Testis (tissue), 3 donors: ENCODE data around the gene ANGEL2. TPM values are rescaled to one million over a fixed set of nuclear protein-coding genes. Genes with fewer than 3 reads are reported as not detected.
"Not testable (repeated sequence)": the region's sequence is repeated elsewhere in the genome, so short reads cannot be mapped to it uniquely, and the experiment has no call there.

Experiments used
- DNase-seq: peaks from one replicate; pipeline ENCODE4 v3.0.0-alpha.2; 2019
- H3K27ac ChIP-seq, 2 donors: fragments of 200-600 bp; sonication (generic); one replicate each; pipeline ENCODE4 v1.5.1; 2019
- H3K27me3 ChIP-seq: fragments of 200-600 bp; sonication (generic); one replicate; pipeline ENCODE4 v1.5.1; 2019
- H3K36me3 ChIP-seq: fragments of 200-600 bp; sonication (generic); one replicate; pipeline ENCODE4 v1.5.1; 2017; ENCODE audit warnings: low read depth; ENCODE audit errors: missing control alignments
- H3K4me1 ChIP-seq: fragments of 200-600 bp; sonication (generic); one replicate; pipeline ENCODE4 v1.5.1; 2019
- H3K4me3 ChIP-seq, 2 donors: fragments of 200-600 bp; sonication (generic); one replicate each; pipeline ENCODE4 v1.5.1; 2017 to 2019
- H3K9me3 ChIP-seq: fragments of 200-600 bp; sonication (generic); one replicate; pipeline ENCODE4 v1.5.1; 2017
- POLR2A ChIP-seq: fragments of 450-650 bp; IDR thresholded peaks from one replicate; pipeline ENCODE4 v1.6.1; 2017; ENCODE audit warnings: antibody characterized with exemption, mild to moderate bottlenecking, moderate library complexity
- WGBS, 2 donors: methylation state at CpG; one replicate each; pipeline ENCODE4 v1.1.5; 2018; 5-methylcytosine and 5-hydroxymethylcytosine counted together
- intact Hi-C: fragments of 100-400 bp; cut with DNase I; formaldehyde crosslinking; loops from one replicate; pipeline ENCODE4 v1.15.1; 2023; ENCODE audit warnings: low total_unique reads
- polyA plus RNA-seq: library from polyadenylated mRNA; stranded (reverse); fragments of 350-450 nt; fragmentation: Illumina TruSeq; extraction: RNeasy Lipid Tissue Mini Kit (QIAGEN cat#74804); gene quantifications from one replicate; pipeline ENCODE4 v1.2.3, GENCODE V29; 2014; ENCODE audit warnings: low read depth, low replicate concordance; ENCODE audit not compliant: insufficient read depth
- total RNA-seq, 2 donors: library from RNA; depleted of rRNA; stranded (reverse); fragments of >200 nt; gene quantifications; one replicate each; pipeline ENCODE4 v1.2.3, GENCODE V29; 2016
- TF ChIP-seq, protein P1 (sequence below), 3 experiments: fragments of 450-650 bp in 2 of 3; fragments of 200-600 bp in 1 of 3; sonication (generic) in 1 of 3; IDR thresholded peaks; one replicate each; pipeline ENCODE4 v1.5.1; 2016 to 2019; ENCODE audit warnings: antibody characterized with exemption in 3 of 3, mild to moderate bottlenecking in 2 of 3, moderate library complexity in 1 of 3

Gene ANGEL2
- total and polyA plus RNA-seq, 3 donors from 2014 or later: 20.3 to 63.1 (median 49.1) TPM

DNA sequence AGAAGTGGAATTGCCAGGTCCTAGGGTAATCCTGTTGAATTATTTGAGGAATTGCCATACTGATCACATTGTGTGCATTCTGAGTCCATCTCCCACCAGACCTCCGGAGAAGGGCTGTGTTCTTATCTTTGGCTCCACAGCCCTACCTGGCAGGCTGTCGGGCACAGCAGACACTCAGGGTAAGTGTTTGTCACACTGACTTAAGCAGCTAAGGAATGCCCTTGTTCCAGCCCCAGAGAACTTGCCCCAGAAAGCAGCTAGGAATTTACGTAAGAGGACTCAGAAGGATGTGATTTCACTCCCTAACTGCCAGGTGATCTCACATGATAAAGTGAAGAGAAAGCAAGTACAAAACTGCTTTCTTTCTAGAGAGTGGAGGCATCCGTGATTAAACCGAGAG is 44.4 kb downstream of the ANGEL2 start:
- DNase-seq: no peak
- TF ChIP-seq, protein P1, sequence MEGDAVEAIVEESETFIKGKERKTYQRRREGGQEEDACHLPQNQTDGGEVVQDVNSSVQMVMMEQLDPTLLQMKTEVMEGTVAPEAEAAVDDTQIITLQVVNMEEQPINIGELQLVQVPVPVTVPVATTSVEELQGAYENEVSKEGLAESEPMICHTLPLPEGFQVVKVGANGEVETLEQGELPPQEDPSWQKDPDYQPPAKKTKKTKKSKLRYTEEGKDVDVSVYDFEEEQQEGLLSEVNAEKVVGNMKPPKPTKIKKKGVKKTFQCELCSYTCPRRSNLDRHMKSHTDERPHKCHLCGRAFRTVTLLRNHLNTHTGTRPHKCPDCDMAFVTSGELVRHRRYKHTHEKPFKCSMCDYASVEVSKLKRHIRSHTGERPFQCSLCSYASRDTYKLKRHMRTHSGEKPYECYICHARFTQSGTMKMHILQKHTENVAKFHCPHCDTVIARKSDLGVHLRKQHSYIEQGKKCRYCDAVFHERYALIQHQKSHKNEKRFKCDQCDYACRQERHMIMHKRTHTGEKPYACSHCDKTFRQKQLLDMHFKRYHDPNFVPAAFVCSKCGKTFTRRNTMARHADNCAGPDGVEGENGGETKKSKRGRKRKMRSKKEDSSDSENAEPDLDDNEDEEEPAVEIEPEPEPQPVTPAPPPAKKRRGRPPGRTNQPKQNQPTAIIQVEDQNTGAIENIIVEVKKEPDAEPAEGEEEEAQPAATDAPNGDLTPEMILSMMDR (IDR thresholded peaks at IDR 0.05): no peak
- no peak for TF ChIP-seq POLR2A
- Histone ChIP-seq H3K27me3 (no peaks in the 10 kb centered on the region), H3K4me3 (no peak overlapping the region), H3K27ac (no peak overlapping the region), H3K9me3 (no peaks in the 10 kb centered on the region), H3K36me3 (no peaks in the 10 kb centered on the region), H3K4me1 (no peaks in the 10 kb centered on the region)
- WGBS, 2 donors: 89 to 91% methylated on average over 5 of the region's 5 CpGs
- intact Hi-C loops: no loop called here

DNA sequence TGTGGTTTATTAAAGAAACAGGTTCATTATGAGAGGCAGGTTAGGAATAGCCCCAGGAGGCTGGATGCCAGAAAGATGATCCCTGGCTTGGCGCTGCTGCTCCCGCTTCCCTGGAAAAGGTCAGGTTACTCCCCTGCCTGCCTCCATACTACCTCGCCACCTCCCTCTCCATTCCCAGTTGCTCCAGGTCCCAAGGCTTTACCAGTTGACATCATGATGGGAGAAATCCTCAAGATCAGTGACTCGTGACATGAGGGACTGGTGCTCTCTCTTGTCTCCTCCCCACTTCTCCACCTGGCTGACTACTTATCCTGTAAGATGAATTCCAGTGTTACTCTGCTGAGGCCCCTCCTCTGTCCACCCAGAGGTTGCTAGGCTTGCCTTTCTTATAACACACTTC is 45.6 kb downstream of the ANGEL2 start:
- 88 to 97% methylated on average over 4 of the region's 4 CpGs for WGBS, 2 donors
- Histone ChIP-seq H3K4me1 (no peaks in the 10 kb centered on the region), H3K36me3 (no peaks in the 10 kb centered on the region), H3K4me3 (no peak overlapping the region), H3K27ac (no peak overlapping the region), H3K9me3 (no peaks in the 10 kb centered on the region), H3K27me3 (no peaks in the 10 kb centered on the region)
- TF ChIP-seq, protein P1 (IDR thresholded peaks at IDR 0.05): no peak
- TF ChIP-seq POLR2A: no peak
- no peak for DNase-seq
- intact Hi-C loops: no loop called here

DNA sequence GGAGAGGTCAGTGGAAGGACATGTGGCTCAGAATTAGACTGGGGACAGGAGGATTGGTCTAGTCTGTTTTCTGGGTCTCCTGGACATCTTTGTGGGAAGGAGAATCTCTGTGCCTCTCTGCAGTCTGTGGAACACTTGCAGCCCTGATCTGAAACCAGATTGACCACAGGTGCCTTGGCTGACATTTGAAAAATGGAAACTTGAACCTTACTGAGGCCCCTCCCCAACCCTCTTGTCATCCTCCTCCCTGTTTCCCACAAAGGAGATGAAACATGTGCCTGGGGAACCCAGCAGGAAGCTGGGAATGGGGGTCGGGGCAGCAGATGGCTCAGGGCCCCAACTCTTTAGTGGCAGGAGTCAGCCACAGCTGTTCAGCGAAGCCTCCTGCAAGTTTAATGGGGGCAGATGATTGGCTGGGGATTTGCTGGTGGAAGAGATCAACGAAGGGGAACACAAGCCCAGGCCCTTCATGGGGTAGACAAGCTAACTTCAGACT is 47.3 kb downstream of the ANGEL2 start:
- 77 to 85% methylated on average over 3 of the region's 3 CpGs for WGBS, 2 donors
- Histone ChIP-seq H3K27me3 (no peaks in the 10 kb centered on the region), H3K4me3 (no peak overlapping the region), H3K9me3 (no peaks in the 10 kb centered on the region), H3K36me3 (no peaks in the 10 kb centered on the region), H3K27ac (no peak overlapping the region), H3K4me1 (no peaks in the 10 kb centered on the region)
- TF ChIP-seq, protein P1 (IDR thresholded peaks at IDR 0.05): no peak
- TF ChIP-seq POLR2A: no peak
- intact Hi-C loops: no loop called here
- DNase-seq: no peak

DNA sequence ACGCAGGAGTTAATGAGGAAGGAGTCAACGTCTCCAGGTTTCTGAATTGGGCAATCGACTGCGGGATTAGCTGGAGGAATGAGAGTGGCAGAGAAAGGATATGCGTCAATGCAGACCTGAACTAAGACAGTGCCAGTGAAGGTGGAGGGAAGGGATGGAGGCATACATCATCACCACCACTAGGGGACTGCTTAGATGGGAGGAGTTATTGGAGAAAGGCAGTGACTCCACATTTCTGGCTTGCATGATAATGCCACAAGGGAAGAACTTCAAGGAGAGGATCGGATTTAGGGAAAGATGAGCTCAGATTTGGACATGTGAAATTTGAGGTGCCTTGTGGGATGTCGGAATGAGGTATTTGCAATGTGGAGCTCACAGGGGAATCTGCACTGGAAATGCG is 47.9 kb downstream of the ANGEL2 start:
- no peak for TF ChIP-seq POLR2A
- TF ChIP-seq, protein P1 (IDR thresholded peaks at IDR 0.05): peak in 2 of 3 experiments; percentile 18 to 27
- Histone ChIP-seq H3K36me3 (no peaks in the 10 kb centered on the region), H3K27ac (no peak overlapping the region), H3K27me3 (no peaks in the 10 kb centered on the region), H3K4me3 (no peak overlapping the region), H3K9me3 (no peaks in the 10 kb centered on the region), H3K4me1 (no peaks in the 10 kb centered on the region)
- 82 to 91% methylated on average over 8 of the region's 8 CpGs for WGBS, 2 donors
- DNase-seq: no peak
- intact Hi-C loops: no loop called here

DNA sequence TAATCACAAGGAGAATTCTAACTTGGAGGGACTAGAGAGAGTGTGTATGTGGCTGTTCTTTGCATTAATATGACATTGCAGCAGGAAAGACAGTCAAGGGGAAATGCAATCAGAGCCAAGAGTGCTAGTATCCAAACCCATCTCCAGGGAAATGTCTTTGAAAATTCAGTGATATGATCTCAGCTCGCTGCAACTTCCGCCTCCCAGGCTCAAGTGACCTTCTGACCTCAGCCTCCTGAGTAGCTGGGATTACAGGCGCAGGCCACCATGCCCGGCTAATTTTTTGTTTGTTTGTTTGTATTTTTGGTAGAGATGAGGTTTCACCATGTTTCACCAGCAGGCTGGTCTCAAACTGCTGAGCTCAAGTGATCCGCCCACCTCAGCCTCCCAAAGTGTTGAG is 49.1 kb downstream of the ANGEL2 start:
- Histone ChIP-seq H3K9me3 (no peaks in the 10 kb centered on the region), H3K36me3 (no peaks in the 10 kb centered on the region), H3K27ac (no peak overlapping the region), H3K27me3 (no peaks in the 10 kb centered on the region), H3K4me3 (no peak overlapping the region), H3K4me1 (no peaks in the 10 kb centered on the region)
- TF ChIP-seq, protein P1 (IDR thresholded peaks at IDR 0.05): no peak
- TF ChIP-seq POLR2A: no peak
- 93% methylated on average over 5 of the region's 5 CpGs for WGBS, 2 donors
- DNase-seq: no peak
- intact Hi-C loops: no loop called here

DNA sequence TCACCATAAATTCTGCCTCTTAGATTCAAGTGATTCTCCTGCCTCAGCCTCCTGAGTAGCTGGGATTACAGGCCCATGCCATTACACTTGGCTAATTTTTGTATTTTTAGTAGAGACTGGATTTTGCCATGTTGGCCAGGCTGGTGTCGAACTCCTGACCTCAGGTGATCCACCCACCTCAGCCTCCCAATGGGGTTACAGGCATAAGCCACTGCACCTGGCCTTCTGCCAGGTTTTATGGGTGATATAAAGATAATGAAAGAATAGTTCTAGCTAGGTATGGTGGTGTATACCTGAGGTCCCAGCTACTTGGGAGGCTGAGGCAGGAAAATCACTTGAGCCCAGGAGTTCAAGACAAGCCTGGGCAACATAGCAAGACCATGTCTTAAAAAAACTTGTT is 50.7 kb downstream of the ANGEL2 start:
- intact Hi-C loops, H3K27me3 ChIP-seq, H3K4me1 ChIP-seq, DNase-seq, H3K9me3 ChIP-seq, H3K36me3 ChIP-seq, H3K4me3 ChIP-seq, H3K27ac ChIP-seq: not testable (repeated sequence)
- 75 to 100% methylated on average over 1 of the region's 1 CpG for WGBS, 2 donors
